Adrenal gland (tissue), 5 donors: ENCODE results near the gene ATP9B.

Source experiments
- CTCF ChIP-seq, 6 experiments: fragments of 450-650 bp in 4 of 6; fragments of 200-600 bp in 2 of 6; sonication (generic) in 1 of 6; IDR thresholded peaks; 1 replicate in 5 of 6; 2 replicates in 1 of 6; pipeline versions ENCODE4 v1.5.1 to v1.8.0; 2016 to 2021; ENCODE audit warnings: antibody characterized with exemption in 6 of 6, mild to moderate bottlenecking in 2 of 6, moderate library complexity in 1 of 6
- POLR2A ChIP-seq, 2 donors: fragments of 450-650 bp; IDR thresholded peaks; one replicate each; pipeline ENCODE4 v1.6.1; 2017; ENCODE audit warnings: antibody characterized with exemption in 2 of 2, mild to moderate bottlenecking in 2 of 2, moderate library complexity in 1 of 2
- donor health status: DM: no; HTN: no; CAD: no.

- TF ChIP-seq CTCF (IDR thresholded peaks at IDR 0.05): no peak
- TF ChIP-seq POLR2A (IDR thresholded peaks at IDR 0.05): no peak
Measured at GRCh38 chr18:79241755-79242154, 172.6 kb downstream of the ATP9B start.
